ENCODE data around the gene SPDYE18. TPM values are rescaled to one million over a fixed set of nuclear protein-coding genes. Genes with fewer than 3 reads are reported as not detected.
"Not testable (repeated sequence)": the region's sequence is repeated elsewhere in the genome, so short reads cannot be mapped to it uniquely, and the experiment has no call there.

The SPDYE18 gene, protein sequence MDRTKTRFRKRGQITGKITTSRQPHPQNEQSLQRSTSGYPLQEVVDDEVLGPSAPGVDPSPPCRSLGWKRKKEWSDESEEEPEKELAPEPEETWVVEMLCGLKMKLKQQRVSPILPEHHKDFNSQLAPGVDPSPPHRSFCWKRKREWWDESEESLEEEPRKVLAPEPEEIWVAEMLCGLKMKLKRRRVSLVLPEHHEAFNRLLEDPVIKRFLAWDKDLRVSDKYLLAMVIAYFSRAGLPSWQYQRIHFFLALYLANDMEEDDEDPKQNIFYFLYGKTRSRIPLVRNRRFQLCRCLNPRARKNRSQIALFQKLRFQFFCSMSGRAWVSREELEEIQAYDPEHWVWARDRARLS
- total RNA-seq (2014; rRNA removed) (1.1 TPM in 1 of 2 replicates, not detected in the other), Bru-seq, nascent RNA (percentile 43 among the genes with signal in this experiment), BruChase-seq, experiment 1, labeled RNA remaining after a 6-hour chase (percentile 44 among the genes with signal in this experiment), BruChase-seq, experiment 2, labeled RNA remaining after a 2-hour chase (percentile 42 among the genes with signal in this experiment)
- long read RNA-seq, partial matches to known transcripts, result 0 of 24 reads
- long read RNA-seq, other reads (novel, unspliced or antisense), result 24 of 24 reads

DNA sequence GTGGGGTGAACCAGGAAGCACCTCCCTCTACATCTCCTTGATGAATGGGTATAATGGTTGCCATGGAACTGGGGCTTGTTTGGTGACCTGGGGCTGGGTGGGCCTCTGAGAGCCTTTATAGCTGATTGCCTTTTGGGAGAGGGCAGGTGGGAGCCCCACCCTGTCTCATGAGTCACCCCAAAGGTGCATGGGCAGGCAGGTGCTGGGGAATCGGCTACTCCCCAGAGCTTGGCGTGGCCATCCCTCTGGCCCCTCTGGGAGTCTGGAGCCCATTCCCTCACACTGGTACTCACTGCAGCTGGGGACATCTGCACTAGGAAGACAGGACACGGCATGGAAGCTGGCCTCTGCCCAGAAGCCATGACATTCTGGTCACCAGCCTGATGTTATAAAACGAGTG is at the start of gene SPDYE18:
Gene SPDYE18, minus strand, starts transcription at position 2 of the 400 bp plus-strand sequence. CDS start 2,046 bp downstream, outside the sequence.
- not testable (repeated sequence) for ATAC-seq; BruUV-seq (replicated peaks); H3F3A ChIP-seq (ENCODE audit: low read length, unreplicated experiment)

DNA sequence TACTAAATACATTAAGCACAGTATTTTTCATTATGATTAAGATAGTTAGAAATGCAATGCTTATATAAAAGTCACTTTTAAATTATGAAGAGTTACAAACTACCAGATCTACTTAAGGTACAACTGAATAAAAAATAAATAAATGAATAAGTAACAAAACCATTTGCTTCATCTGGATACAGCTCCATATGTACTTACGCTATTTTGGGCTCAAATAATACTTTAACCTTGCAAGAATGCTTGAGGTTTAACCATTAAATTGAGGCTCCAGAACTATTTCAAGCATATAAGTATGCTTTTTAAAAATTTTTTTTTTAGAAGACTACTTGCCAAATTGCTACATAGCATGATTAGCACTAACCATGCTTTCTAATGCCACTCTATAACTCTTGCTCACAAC is 46.0 kb upstream of the SPDYE18 start:
- H3K36me3 ChIP-seq (ENCODE audit: low read depth, low read length); H3K4me1 ChIP-seq (ENCODE audit: insufficient read depth, low read length); H3F3A ChIP-seq (ENCODE audit: low read length, unreplicated experiment); H3K9ac ChIP-seq (ENCODE audit: low read length); ATAC-seq; H3K4me2 ChIP-seq (ENCODE audit: low read length); CTCF ChIA-PET; H3K9me2 ChIP-seq (replicated peaks; ENCODE audit: low read length); H3K27me3 ChIP-seq (ENCODE audit: low read length); H3K9me3 ChIP-seq (ENCODE audit: low read length); intact Hi-C loops (cut with micrococcal nuclease); H2AFZ ChIP-seq (ENCODE audit: low read length); DNase-seq; H3K27ac ChIP-seq (ENCODE audit: low read length); POLR2A ChIA-PET (ENCODE audit: unreplicated experiment); H4K20me1 ChIP-seq (ENCODE audit: low read length); H3K79me2 ChIP-seq (ENCODE audit: low read length); BruUV-seq (replicated peaks); H3K4me3 ChIP-seq (ENCODE audit: low read length): not testable (repeated sequence)

More for the DNA sequence above, at the start of gene SPDYE18:
- DNase-seq; CTCF ChIA-PET; POLR2A ChIA-PET (ENCODE audit: unreplicated experiment); H3K27ac ChIP-seq (ENCODE audit: low read length); H4K20me1 ChIP-seq (ENCODE audit: low read length); H3K9ac ChIP-seq (ENCODE audit: low read length); H3K9me2 ChIP-seq (replicated peaks; ENCODE audit: low read length); H3K4me3 ChIP-seq (ENCODE audit: low read length); intact Hi-C loops (cut with micrococcal nuclease); H3K9me3 ChIP-seq (ENCODE audit: low read length); H3K4me1 ChIP-seq (ENCODE audit: insufficient read depth, low read length); H3K27me3 ChIP-seq (ENCODE audit: low read length); H3K79me2 ChIP-seq (ENCODE audit: low read length); H3K36me3 ChIP-seq (ENCODE audit: low read depth, low read length); H2AFZ ChIP-seq (ENCODE audit: low read length); H3K4me2 ChIP-seq (ENCODE audit: low read length): not testable (repeated sequence)

DNA sequence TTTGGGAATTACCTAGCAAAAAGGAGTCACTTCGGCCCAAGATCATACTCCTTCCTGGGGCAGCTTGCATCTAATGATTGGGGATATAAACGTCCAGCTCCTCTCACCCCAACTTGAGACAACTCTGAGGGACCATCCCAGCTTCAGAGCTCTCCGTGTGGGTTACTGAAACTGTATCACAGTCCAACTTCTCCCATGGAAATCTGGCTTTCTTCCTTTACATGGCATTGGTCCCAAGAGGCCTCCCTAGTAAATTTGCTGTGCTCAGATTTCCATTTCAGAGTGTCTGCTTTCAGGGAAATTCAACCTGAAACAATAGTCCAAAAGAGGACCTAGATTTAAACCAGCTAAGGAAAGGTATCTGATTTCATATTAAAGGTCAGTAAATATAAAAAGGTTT is 45.3 kb upstream of the SPDYE18 start:
- H3K9ac ChIP-seq (ENCODE audit: low read length); DNase-seq; H4K20me1 ChIP-seq (ENCODE audit: low read length); H3F3A ChIP-seq (ENCODE audit: low read length, unreplicated experiment); H3K36me3 ChIP-seq (ENCODE audit: low read depth, low read length); H3K27ac ChIP-seq (ENCODE audit: low read length); H3K9me2 ChIP-seq (replicated peaks; ENCODE audit: low read length); intact Hi-C loops (cut with micrococcal nuclease); H3K4me1 ChIP-seq (ENCODE audit: insufficient read depth, low read length); H3K4me2 ChIP-seq (ENCODE audit: low read length); CTCF ChIA-PET; H2AFZ ChIP-seq (ENCODE audit: low read length); BruUV-seq (replicated peaks); H3K4me3 ChIP-seq (ENCODE audit: low read length); H3K9me3 ChIP-seq (ENCODE audit: low read length); H3K79me2 ChIP-seq (ENCODE audit: low read length); POLR2A ChIA-PET (ENCODE audit: unreplicated experiment); H3K27me3 ChIP-seq (ENCODE audit: low read length): not testable (repeated sequence)
- ATAC-seq, result peak; percentile 37

DNA sequence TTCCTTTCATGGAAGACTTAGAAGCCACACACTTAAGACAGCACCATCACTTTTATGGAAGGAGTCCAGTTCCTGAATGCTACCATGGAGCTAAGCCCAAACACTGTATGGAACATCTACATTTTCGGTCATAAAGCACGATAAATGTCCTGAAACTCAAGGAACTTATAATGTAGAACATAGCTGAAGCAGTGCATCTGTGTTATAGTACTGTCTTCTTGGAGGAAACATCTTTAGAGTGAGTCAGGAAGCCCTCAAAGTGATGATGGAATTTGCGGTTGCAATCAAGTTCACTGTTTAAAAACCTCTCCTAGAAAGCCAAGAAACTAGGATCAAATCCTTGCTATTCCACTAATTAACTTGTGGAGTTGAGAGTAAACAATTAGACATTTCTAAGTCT is 43.5 kb upstream of the SPDYE18 start:
- H3K27me3 ChIP-seq (ENCODE audit: low read length); BruUV-seq (replicated peaks); H3K4me1 ChIP-seq (ENCODE audit: insufficient read depth, low read length); H3K79me2 ChIP-seq (ENCODE audit: low read length); H3K36me3 ChIP-seq (ENCODE audit: low read depth, low read length); ATAC-seq; CTCF ChIA-PET; H3K4me2 ChIP-seq (ENCODE audit: low read length); H3K27ac ChIP-seq (ENCODE audit: low read length); H3K4me3 ChIP-seq (ENCODE audit: low read length); H3K9me3 ChIP-seq (ENCODE audit: low read length); intact Hi-C loops (cut with micrococcal nuclease); H3F3A ChIP-seq (ENCODE audit: low read length, unreplicated experiment); H4K20me1 ChIP-seq (ENCODE audit: low read length); DNase-seq; POLR2A ChIA-PET (ENCODE audit: unreplicated experiment); H3K9me2 ChIP-seq (replicated peaks; ENCODE audit: low read length); H3K9ac ChIP-seq (ENCODE audit: low read length); H2AFZ ChIP-seq (ENCODE audit: low read length): not testable (repeated sequence)

DNA sequence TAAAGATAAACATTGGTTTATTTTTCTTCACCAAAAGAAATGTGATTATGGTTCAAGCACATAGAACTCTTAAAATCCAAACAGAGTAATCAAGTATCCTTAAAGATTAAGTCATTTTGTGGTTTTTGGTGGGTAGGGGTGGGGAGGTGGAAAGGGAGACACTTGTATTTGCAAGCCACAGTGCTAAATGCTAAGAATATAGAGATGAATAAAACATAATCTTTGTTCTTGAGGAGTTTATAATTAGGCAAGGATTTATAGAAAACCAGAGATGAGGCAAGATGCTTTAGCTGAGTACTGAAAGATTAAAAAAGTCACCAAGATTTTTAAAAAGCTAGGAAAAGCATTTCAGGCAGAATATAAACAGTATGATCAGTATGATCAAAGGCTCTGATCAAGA is 40.3 kb upstream of the SPDYE18 start:
- ATAC-seq; BruUV-seq (replicated peaks); POLR2A ChIA-PET (ENCODE audit: unreplicated experiment): not testable (repeated sequence)

DNA sequence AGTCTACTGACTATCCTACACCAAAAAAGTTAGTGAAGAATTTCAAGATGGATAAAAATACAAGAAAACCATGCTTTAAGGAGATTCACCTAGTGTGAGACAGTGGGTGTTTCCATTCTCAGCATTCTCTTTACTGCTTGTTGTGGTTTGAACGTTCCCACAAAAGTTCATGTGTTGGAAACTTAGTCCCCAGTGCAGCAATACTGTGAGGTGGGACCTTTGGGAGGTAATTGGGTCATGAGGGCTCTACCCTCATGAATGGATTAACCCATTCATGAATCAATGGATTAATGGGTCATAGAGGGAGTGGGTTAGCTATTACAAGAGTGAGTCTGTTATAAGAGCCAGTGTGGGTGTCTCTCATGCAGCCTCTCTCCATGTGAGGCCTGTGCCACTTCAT is 38.8 kb upstream of the SPDYE18 start:
- H3K9me2 ChIP-seq (replicated peaks; ENCODE audit: low read length); POLR2A ChIA-PET (ENCODE audit: unreplicated experiment); H3K4me2 ChIP-seq (ENCODE audit: low read length); H3F3A ChIP-seq (ENCODE audit: low read length, unreplicated experiment); H3K36me3 ChIP-seq (ENCODE audit: low read depth, low read length); CTCF ChIA-PET; H3K9me3 ChIP-seq (ENCODE audit: low read length); H2AFZ ChIP-seq (ENCODE audit: low read length); H3K27ac ChIP-seq (ENCODE audit: low read length); BruUV-seq (replicated peaks); H3K9ac ChIP-seq (ENCODE audit: low read length); H4K20me1 ChIP-seq (ENCODE audit: low read length); H3K79me2 ChIP-seq (ENCODE audit: low read length); H3K27me3 ChIP-seq (ENCODE audit: low read length); DNase-seq; ATAC-seq; intact Hi-C loops (cut with micrococcal nuclease); H3K4me1 ChIP-seq (ENCODE audit: insufficient read depth, low read length); H3K4me3 ChIP-seq (ENCODE audit: low read length): not testable (repeated sequence)

More for the DNA sequence above, 40.3 kb upstream of the SPDYE18 start:
- H3K9me2 ChIP-seq (replicated peaks; ENCODE audit: low read length); H2AFZ ChIP-seq (ENCODE audit: low read length); H3K79me2 ChIP-seq (ENCODE audit: low read length); H3K4me1 ChIP-seq (ENCODE audit: insufficient read depth, low read length); H3K9ac ChIP-seq (ENCODE audit: low read length); H3K4me2 ChIP-seq (ENCODE audit: low read length); DNase-seq; CTCF ChIA-PET; H4K20me1 ChIP-seq (ENCODE audit: low read length); H3K27me3 ChIP-seq (ENCODE audit: low read length); H3K27ac ChIP-seq (ENCODE audit: low read length); intact Hi-C loops (cut with micrococcal nuclease); H3K9me3 ChIP-seq (ENCODE audit: low read length); H3K36me3 ChIP-seq (ENCODE audit: low read depth, low read length); H3F3A ChIP-seq (ENCODE audit: low read length, unreplicated experiment); H3K4me3 ChIP-seq (ENCODE audit: low read length): not testable (repeated sequence)
